ENCODE data around the gene FBF1.
"Not testable (repeated sequence)": the region's sequence is repeated elsewhere in the genome, so short reads cannot be mapped to it uniquely, and the experiment has no call there.

The FBF1 gene

GRCh38 chr17:75940727-75941441 lies at the start of gene FBF1:
TSS of gene FBF1 (minus strand) at chr17:75941042. CDS start at chr17:75938149, 2,893 bp downstream.
- DNase-seq = peak; percentile 34 to 97 (median 92)

GRCh38 chr17:75987041-75987440 lies 46.2 kb upstream of the FBF1 start:
- no peak for DNase-seq

GRCh38 chr17:75985986-75986385 lies 45.1 kb upstream of the FBF1 start:
- DNase-seq = no peak

GRCh38 chr17:75983501-75984181 lies 42.8 kb upstream of the FBF1 start:
- DNase-seq = peak in 1 of 14 donors; percentile 24

- DNase-seq = no peak
Measured at GRCh38 chr17:75981019-75981615, 40.3 kb upstream of the FBF1 start.

GRCh38 chr17:75980188-75981018 lies 39.6 kb upstream of the FBF1 start:
- no peak for DNase-seq

- DNase-seq = no peak
Measured at GRCh38 chr17:75979705-75980187, 38.9 kb upstream of the FBF1 start.

GRCh38 chr17:75978938-75979704 lies 38.3 kb upstream of the FBF1 start, which contains the start of the genes ACOX1 and TEN1:
TSS of gene ACOX1 (minus strand) at chr17:75979166. CDS start at chr17:75979073, 93 bp downstream.
TSS of gene TEN1 (plus strand) at chr17:75979240. CDS start at chr17:75986193, 6,953 bp downstream.
- peak; percentile 75 to 99 (median 96) for DNase-seq

GRCh38 chr17:75976175-75976848 lies 35.5 kb upstream of the FBF1 start:
- no peak for DNase-seq

- no peak for DNase-seq
Measured at GRCh38 chr17:75975757-75976174, 34.9 kb upstream of the FBF1 start.

GRCh38 chr17:75975187-75975586 lies 34.3 kb upstream of the FBF1 start:
- DNase-seq = not testable (repeated sequence)

- DNase-seq = no peak
Measured at GRCh38 chr17:75970626-75971025, 29.8 kb upstream of the FBF1 start.

- no peak for DNase-seq
Measured at GRCh38 chr17:75970011-75970523, 29.2 kb upstream of the FBF1 start.

GRCh38 chr17:75969044-75969443 lies 28.2 kb upstream of the FBF1 start:
- DNase-seq = not testable (repeated sequence)

GRCh38 chr17:75965468-75965867 lies 24.6 kb upstream of the FBF1 start:
- DNase-seq = no peak

GRCh38 chr17:75959839-75960511 lies 19.1 kb upstream of the FBF1 start:
- no peak for DNase-seq

GRCh38 chr17:75959051-75959838 lies 18.4 kb upstream of the FBF1 start:
- no peak for DNase-seq

- no peak for DNase-seq
Measured at GRCh38 chr17:75950855-75951554, 10.2 kb upstream of the FBF1 start.

All from C1 segment of cervical spinal cord (tissue), 14 donors.